ENCODE data around the gene RAB34.

Gene RAB34

GRCh38 chr17:28717578-28718332 is at the start of gene RAB34:
Gene RAB34 (minus strand): TSS chr17:28717868. CDS start chr17:28717266, 602 bp downstream.
- DNase-seq (ENCODE audit: low read depth): peak; percentile 85

GRCh38 chr17:28765038-28765437 is 47.4 kb upstream of the RAB34 start:
- no peak for DNase-seq (ENCODE audit: low read depth)

GRCh38 chr17:28763804-28764266 is 46.2 kb upstream of the RAB34 start:
- DNase-seq (ENCODE audit: low read depth): peak; percentile 65

GRCh38 chr17:28763137-28763799 is 45.6 kb upstream of the RAB34 start:
- no peak for DNase-seq (ENCODE audit: low read depth)

- peak; percentile 81 for DNase-seq (ENCODE audit: low read depth)
Observed at GRCh38 chr17:28760601-28761562, 43.2 kb upstream of the RAB34 start.

GRCh38 chr17:28759256-28759865 is 41.7 kb upstream of the RAB34 start:
- DNase-seq (ENCODE audit: low read depth): no peak

- DNase-seq (ENCODE audit: low read depth): no peak
Observed at GRCh38 chr17:28758411-28759121, 40.9 kb upstream of the RAB34 start.

- DNase-seq (ENCODE audit: low read depth): no peak
Observed at GRCh38 chr17:28756049-28756804, 38.6 kb upstream of the RAB34 start.

- DNase-seq (ENCODE audit: low read depth): no peak
Observed at GRCh38 chr17:28755486-28755885, 37.8 kb upstream of the RAB34 start.

- no peak for DNase-seq (ENCODE audit: low read depth)
Observed at GRCh38 chr17:28751600-28752366, 34.1 kb upstream of the RAB34 start.

GRCh38 chr17:28750178-28751047 is 32.7 kb upstream of the RAB34 start:
- DNase-seq (ENCODE audit: low read depth): peak; percentile 92

GRCh38 chr17:28749516-28750177 is 32.0 kb upstream of the RAB34 start:
- DNase-seq (ENCODE audit: low read depth): no peak

GRCh38 chr17:28748852-28749515 is 31.3 kb upstream of the RAB34 start:
- DNase-seq (ENCODE audit: low read depth): no peak

- no peak for DNase-seq (ENCODE audit: low read depth)
Observed at GRCh38 chr17:28747801-28748750, 30.4 kb upstream of the RAB34 start.

GRCh38 chr17:28747051-28747691 is 29.5 kb upstream of the RAB34 start:
- DNase-seq (ENCODE audit: low read depth): no peak

- peak; percentile 26 for DNase-seq (ENCODE audit: low read depth)
Observed at GRCh38 chr17:28746611-28747050, 29.0 kb upstream of the RAB34 start.

All from iris pigment epithelial cell (primary cell).